IPS-18a (cell line): ENCODE measurements around the gene ST3GAL3.
A peak's percentile ranks its signal among the peaks of the same experiment; 100 is the strongest.

ENCODE experiments used
- H3K27ac ChIP-seq: one replicate; pipeline ENCODE4 v1.5.1; 2013; ENCODE audit warnings: low read length
- H3K27me3 ChIP-seq: one replicate; pipeline ENCODE4 v1.6.1; 2013; ENCODE audit warnings: mild to moderate bottlenecking, low read length; ENCODE audit not compliant: control insufficient read depth, insufficient read depth
- H3K36me3 ChIP-seq: one replicate; pipeline ENCODE4 v1.6.1; 2013; ENCODE audit warnings: low read depth, low read length; ENCODE audit not compliant: control insufficient read depth
- H3K4me1 ChIP-seq: one replicate; pipeline ENCODE4 v1.6.1; 2013; ENCODE audit warnings: low read depth, low read length; ENCODE audit not compliant: control insufficient read depth
- H3K4me3 ChIP-seq: one replicate; pipeline ENCODE4 v1.5.1; 2013; ENCODE audit warnings: low read length
- H3K9ac ChIP-seq: one replicate; pipeline ENCODE4 v1.6.1; 2013; ENCODE audit warnings: mild to moderate bottlenecking, low read length, moderate library complexity
- H3K9me3 ChIP-seq: one replicate; pipeline ENCODE4 v1.6.1; 2013; ENCODE audit warnings: low read depth, low read length; ENCODE audit not compliant: control insufficient read depth

Gene ST3GAL3

DNA sequence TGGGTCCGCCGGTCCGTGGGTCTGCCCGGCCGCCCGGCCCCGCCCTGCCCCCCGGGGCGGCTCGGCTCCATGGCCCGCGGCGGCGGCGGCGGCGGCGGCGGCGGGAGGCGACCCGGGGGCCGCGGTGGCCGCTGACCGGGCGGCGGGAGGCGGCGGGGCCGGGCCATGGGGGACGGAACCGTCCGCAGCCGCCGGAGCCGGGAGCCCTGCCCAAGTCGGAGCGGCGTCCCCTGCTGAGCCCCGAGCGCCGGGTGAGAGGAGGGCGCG lies 271.9 kb downstream of the ST3GAL3 start:
- no peak overlapping the region for H3K27ac ChIP-seq
- H3K4me3 ChIP-seq: peak overlapping the region; percentile 74
- H3K9ac ChIP-seq: peak overlapping the region; percentile 78
- H3K9me3 ChIP-seq: no peaks in the 10 kb centered on the region
- peaks cover 10% of the 10 kb centered on the region for H3K4me1 ChIP-seq
- H3K27me3 ChIP-seq: no peaks in the 10 kb centered on the region
- H3K36me3 ChIP-seq: peaks cover 16% of the 10 kb centered on the region

GRCh38 chr1:43979528-43980254 lies 272.4 kb downstream of the ST3GAL3 start:
- peak overlapping the region; percentile 74 for H3K4me3 ChIP-seq
- peak overlapping the region; percentile 78 for H3K9ac ChIP-seq
- peaks cover 17% of the 10 kb centered on the region for H3K36me3 ChIP-seq
- H3K4me1 ChIP-seq: peaks cover 9% of the 10 kb centered on the region
- H3K27ac ChIP-seq: no peak overlapping the region
- no peaks in the 10 kb centered on the region for H3K9me3 ChIP-seq
- H3K27me3 ChIP-seq: no peaks in the 10 kb centered on the region

- H3K27ac ChIP-seq: no peak overlapping the region
- H3K4me1 ChIP-seq: peaks cover 9% of the 10 kb centered on the region
- peak overlapping the region; percentile 74 for H3K4me3 ChIP-seq
- H3K27me3 ChIP-seq: no peaks in the 10 kb centered on the region
- peak overlapping the region; percentile 78 for H3K9ac ChIP-seq
- H3K9me3 ChIP-seq: no peaks in the 10 kb centered on the region
- H3K36me3 ChIP-seq: peaks cover 17% of the 10 kb centered on the region
These were observed 273.2 kb downstream of the ST3GAL3 start for GRCh38 chr1:43980255-43981134.
